GM12864 (cell line): Measurements from ENCODE around the gene DRAM2.

ENCODE experiments used
- DNase-seq: peaks from one replicate; pipeline ENCODE4 v3.0.0-alpha.2; 2011; ENCODE audit warnings: low read depth
- H3K4me3 ChIP-seq: 2 replicates; pipeline ENCODE4 v1.5.1; 2011; ENCODE audit warnings: mild to moderate bottlenecking, low read depth, low read length, control low read depth
- TF ChIP-seq, protein P1 (sequence below): IDR thresholded peaks from 2 replicates; pipeline ENCODE4 v1.5.1; 2011; ENCODE audit warnings: low read depth, mild to moderate bottlenecking, moderate library complexity, low read length, control low read depth, inconsistent platforms; ENCODE audit errors: missing control alignments

DRAM2 gene

GRCh38 chr1:111161843-111162487 is 22.1 kb upstream of the DRAM2 start:
- DNase-seq, result no peak
- TF ChIP-seq, protein P1, sequence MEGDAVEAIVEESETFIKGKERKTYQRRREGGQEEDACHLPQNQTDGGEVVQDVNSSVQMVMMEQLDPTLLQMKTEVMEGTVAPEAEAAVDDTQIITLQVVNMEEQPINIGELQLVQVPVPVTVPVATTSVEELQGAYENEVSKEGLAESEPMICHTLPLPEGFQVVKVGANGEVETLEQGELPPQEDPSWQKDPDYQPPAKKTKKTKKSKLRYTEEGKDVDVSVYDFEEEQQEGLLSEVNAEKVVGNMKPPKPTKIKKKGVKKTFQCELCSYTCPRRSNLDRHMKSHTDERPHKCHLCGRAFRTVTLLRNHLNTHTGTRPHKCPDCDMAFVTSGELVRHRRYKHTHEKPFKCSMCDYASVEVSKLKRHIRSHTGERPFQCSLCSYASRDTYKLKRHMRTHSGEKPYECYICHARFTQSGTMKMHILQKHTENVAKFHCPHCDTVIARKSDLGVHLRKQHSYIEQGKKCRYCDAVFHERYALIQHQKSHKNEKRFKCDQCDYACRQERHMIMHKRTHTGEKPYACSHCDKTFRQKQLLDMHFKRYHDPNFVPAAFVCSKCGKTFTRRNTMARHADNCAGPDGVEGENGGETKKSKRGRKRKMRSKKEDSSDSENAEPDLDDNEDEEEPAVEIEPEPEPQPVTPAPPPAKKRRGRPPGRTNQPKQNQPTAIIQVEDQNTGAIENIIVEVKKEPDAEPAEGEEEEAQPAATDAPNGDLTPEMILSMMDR, result no peak
- no peak overlapping the region for H3K4me3 ChIP-seq

GRCh38 chr1:111157431-111157830 is 17.5 kb upstream of the DRAM2 start:
- no peak for DNase-seq
- no peak overlapping the region for H3K4me3 ChIP-seq
- TF ChIP-seq, protein P1, result no peak

DNA sequence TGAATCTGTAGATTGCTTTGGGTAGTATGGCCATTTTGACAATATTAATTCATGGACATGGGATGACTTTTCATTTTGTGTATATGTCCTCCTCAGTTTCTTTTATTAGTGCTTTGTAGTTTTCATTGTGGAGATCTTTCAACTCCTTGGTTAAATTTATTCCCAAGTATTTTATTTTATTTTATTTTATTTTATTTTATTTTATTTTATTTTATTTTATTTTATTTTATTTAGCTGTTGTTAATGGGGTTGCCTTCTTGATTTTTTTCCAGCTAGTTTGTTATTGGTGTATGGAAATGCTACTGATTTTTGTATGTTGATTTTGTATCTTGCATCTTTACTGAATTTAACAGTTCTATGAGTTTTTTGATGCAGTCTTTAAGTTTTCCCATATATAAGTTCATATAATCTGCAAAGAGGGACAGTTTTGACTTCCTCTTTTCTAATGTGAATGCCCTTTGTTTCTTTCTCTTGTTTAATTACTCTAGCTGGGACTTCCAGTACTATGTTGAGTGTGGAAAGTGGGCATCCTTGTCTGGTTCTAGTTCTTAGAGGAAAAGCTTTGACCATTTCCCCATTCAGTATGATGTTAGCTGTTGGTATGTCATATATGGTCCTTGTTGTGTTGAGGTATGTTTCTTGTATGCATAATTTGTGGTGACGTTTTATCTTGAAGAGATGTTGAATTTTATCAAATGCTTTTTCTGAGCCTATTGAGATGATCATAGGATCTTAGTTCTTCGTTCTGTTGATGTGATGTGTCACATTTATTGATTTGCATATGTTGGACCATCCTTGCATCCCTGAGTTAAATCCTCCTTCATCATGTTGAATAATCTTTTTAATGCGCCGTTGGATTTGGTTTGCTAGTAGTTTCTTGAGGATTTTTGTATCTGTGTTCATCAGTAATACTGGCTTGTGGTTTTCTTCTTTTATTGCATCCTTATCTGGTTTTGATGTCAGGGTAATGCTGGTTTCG is 14.4 kb upstream of the DRAM2 start:
- TF ChIP-seq, protein P1, result no peak
- H3K4me3 ChIP-seq, result no peak overlapping the region
- DNase-seq, result no peak

DNA sequence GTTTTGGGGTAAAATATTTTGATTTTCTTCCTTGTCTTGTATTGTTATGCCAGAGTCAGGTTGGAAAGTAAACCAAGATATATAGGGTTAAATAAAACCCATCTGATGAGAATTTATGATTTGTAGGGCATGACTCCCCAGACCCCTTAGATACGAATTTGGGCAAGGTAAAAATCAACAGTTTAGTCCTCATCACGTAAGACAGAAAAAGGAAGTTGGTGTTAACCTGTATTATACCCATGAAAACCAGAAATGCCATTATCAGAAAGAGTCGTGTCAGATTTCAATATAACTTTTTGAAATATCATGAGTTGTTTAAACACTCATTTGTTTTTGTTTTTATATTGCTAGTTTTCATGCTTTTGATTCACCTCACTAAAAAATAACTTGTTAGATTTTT is 11.9 kb upstream of the DRAM2 start:
- H3K4me3 ChIP-seq, result no peak overlapping the region
- no peak for DNase-seq
- TF ChIP-seq, protein P1, result no peak

- no peak for DNase-seq
- no peak overlapping the region for H3K4me3 ChIP-seq
- TF ChIP-seq, protein P1, result no peak
Observed at GRCh38 chr1:111148376-111148881, 8.5 kb upstream of the DRAM2 start.

- no peak overlapping the region for H3K4me3 ChIP-seq
- DNase-seq, result no peak
- TF ChIP-seq, protein P1, result no peak
Observed at GRCh38 chr1:111147948-111148347, 8.1 kb upstream of the DRAM2 start.
